Upper lobe of left lung (tissue), 4 donors: ENCODE data around the gene PXMP4.

ENCODE experiments used
- EP300 ChIP-seq, 4 donors: sonication (generic); formaldehyde crosslinking; IDR thresholded peaks; one replicate each; pipeline ENCODE4 v1.5.1; 2017; ENCODE audit warnings: antibody characterized with exemption in 4 of 4, control low read depth in 2 of 4
- POLR2A ChIP-seq, 4 donors: fragments of 450-650 bp; IDR thresholded peaks; one replicate each; pipeline ENCODE4 v1.5.1; 2016 to 2017; ENCODE audit warnings: antibody characterized with exemption in 4 of 4, mild to moderate bottlenecking in 2 of 4
- POLR2AphosphoS5 ChIP-seq, 2 donors: sonication (generic); formaldehyde crosslinking; IDR thresholded peaks; one replicate each; pipeline ENCODE4 v1.5.1; 2017; ENCODE audit warnings: antibody characterized with exemption in 2 of 2
- TF ChIP-seq, protein P1 (sequence below), 6 experiments: fragments of 450-650 bp in 4 of 6; fragments of 200-600 bp in 2 of 6; sonication (generic) in 2 of 6; IDR thresholded peaks; one replicate each; pipeline ENCODE4 v1.5.1; 2016 to 2019; ENCODE audit warnings: antibody characterized with exemption in 6 of 6

DNA sequence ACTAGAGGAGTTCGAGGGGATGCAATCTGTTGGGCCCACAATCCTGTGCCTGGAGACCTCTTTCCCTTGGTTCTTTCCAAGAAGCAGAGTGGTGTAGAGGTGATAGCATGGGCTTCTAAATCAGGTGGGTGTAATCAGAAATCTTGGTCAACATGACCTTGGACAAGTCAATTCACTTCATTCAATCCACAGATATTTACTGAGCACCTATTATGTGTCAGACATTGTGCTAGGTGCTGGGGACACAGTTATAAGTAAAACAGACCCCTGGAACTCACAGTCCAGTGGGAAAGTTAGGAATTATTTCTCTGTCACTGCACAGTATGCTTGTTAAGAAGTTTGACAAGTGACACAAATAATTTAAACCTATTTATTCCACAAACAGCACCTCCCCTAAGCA is 30.6 kb downstream of the PXMP4 start:
- no peak for TF ChIP-seq POLR2A (IDR thresholded peaks at IDR 0.05)
- no peak for TF ChIP-seq EP300 (IDR thresholded peaks at IDR 0.05)
- TF ChIP-seq, protein P1, sequence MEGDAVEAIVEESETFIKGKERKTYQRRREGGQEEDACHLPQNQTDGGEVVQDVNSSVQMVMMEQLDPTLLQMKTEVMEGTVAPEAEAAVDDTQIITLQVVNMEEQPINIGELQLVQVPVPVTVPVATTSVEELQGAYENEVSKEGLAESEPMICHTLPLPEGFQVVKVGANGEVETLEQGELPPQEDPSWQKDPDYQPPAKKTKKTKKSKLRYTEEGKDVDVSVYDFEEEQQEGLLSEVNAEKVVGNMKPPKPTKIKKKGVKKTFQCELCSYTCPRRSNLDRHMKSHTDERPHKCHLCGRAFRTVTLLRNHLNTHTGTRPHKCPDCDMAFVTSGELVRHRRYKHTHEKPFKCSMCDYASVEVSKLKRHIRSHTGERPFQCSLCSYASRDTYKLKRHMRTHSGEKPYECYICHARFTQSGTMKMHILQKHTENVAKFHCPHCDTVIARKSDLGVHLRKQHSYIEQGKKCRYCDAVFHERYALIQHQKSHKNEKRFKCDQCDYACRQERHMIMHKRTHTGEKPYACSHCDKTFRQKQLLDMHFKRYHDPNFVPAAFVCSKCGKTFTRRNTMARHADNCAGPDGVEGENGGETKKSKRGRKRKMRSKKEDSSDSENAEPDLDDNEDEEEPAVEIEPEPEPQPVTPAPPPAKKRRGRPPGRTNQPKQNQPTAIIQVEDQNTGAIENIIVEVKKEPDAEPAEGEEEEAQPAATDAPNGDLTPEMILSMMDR (IDR thresholded peaks at IDR 0.05) = no peak
- TF ChIP-seq POLR2AphosphoS5 (IDR thresholded peaks at IDR 0.05) = no peak
